Esophagus muscularis mucosa (tissue), 4 donors: ENCODE results near the gene IFNA7. TPM values are rescaled to one million over a fixed set of nuclear protein-coding genes. Genes with fewer than 3 reads are reported as not detected.
"Not testable (repeated sequence)": the region's sequence is repeated elsewhere in the genome, so short reads cannot be mapped to it uniquely, and the experiment has no call there.

ENCODE experiments used
- DNase-seq: peaks from one replicate; pipeline ENCODE4 v3.0.0-alpha.2; 2017; ENCODE audit errors: extremely low spot score
- H3K27ac ChIP-seq, 4 donors: fragments of 200-600 bp; sonication (generic); replicated peaks in 1 of 4; 1 replicate in 3 of 4; 2 replicates in 1 of 4; pipeline ENCODE4 v1.5.1; 2016 to 2019; ENCODE audit warnings: mild to moderate bottlenecking in 1 of 4
- H3K27me3 ChIP-seq, 4 donors: fragments of 200-600 bp; sonication (generic); one replicate each; pipeline versions ENCODE4 v1.5.1 to v1.6.0; 2016 to 2019
- H3K36me3 ChIP-seq, 4 donors: fragments of 200-600 bp; sonication (generic); one replicate each; pipeline ENCODE4 v1.5.1; 2016 to 2019
- H3K4me1 ChIP-seq, 4 donors: fragments of 200-600 bp; sonication (generic); one replicate each; pipeline ENCODE4 v1.5.1; 2016 to 2019
- H3K4me3 ChIP-seq, 4 donors: fragments of 200-600 bp; sonication (generic); 1 replicate in 2 of 4; 2 replicates in 2 of 4; pipeline ENCODE4 v1.5.1; 2016 to 2019; ENCODE audit warnings: mild to moderate bottlenecking in 4 of 4, moderate library complexity in 1 of 4
- H3K9me3 ChIP-seq, 4 donors: fragments of 200-600 bp; sonication (generic); 1 replicate in 3 of 4; 2 replicates in 1 of 4; pipeline ENCODE4 v1.5.1; 2016 to 2019
- EP300 ChIP-seq: sonication (generic); formaldehyde crosslinking; IDR thresholded peaks from one replicate; pipeline ENCODE4 v1.6.1; 2017; ENCODE audit warnings: antibody characterized with exemption
- POLR2A ChIP-seq: fragments of 450-650 bp; IDR thresholded peaks from one replicate; pipeline ENCODE4 v1.6.1; 2017; ENCODE audit warnings: antibody characterized with exemption, moderate library complexity, mild to moderate bottlenecking, low read depth
- POLR2AphosphoS5 ChIP-seq, 2 donors: sonication (generic); formaldehyde crosslinking; IDR thresholded peaks; one replicate each; pipeline ENCODE4 v1.6.1; 2017; ENCODE audit warnings: antibody characterized with exemption in 2 of 2
- WGBS: methylation state at CpG from one replicate; pipeline ENCODE4 v1.1.5; 2018; 5-methylcytosine and 5-hydroxymethylcytosine counted together
- intact Hi-C: fragments of 100-400 bp; cut with DNase I; formaldehyde crosslinking; loops from one replicate; pipeline ENCODE4 v1.15.1; 2023
- total RNA-seq, 4 donors: library from RNA; depleted of rRNA; stranded (reverse); fragments of >200 nt; gene quantifications; one replicate each; pipeline versions ENCODE4 v1.1.0 to v1.2.1, GENCODE V29; 2016
- TF ChIP-seq, protein P1 (sequence below), 3 experiments: fragments of 200-600 bp in 2 of 3; fragments of 450-650 bp in 1 of 3; sonication (generic) in 2 of 3; IDR thresholded peaks; one replicate each; pipeline ENCODE4 v1.5.1; 2017 to 2019; ENCODE audit warnings: antibody characterized with exemption in 3 of 3, mild to moderate bottlenecking in 2 of 3, moderate library complexity in 1 of 3

The IFNA7 gene
- total RNA-seq, 4 donors from 2014 or later = not detected

DNA sequence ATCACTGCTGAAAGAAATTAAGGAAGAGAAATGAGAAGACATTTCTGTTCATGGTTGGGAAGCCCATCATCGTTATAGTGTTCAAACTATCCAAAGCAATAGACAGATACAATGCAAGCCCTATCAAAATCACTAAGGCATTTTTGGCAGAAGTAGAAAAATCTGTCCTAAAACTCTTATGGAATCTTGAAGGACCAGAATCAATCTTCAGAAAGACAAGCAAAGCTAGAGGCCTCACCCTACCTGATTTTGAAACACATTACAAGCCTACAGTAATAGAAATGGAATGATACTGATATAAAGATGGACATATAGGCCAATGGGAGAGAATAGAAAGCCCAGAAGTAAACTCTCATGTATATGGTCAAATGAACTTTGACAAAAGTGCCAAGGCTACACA is 30.7 kb downstream of the IFNA7 start:
- H3K27ac ChIP-seq = no peak overlapping the region
- intact Hi-C loops = no loop called here
- DNase-seq = no peak
- no peaks in the 10 kb centered on the region for H3K36me3 ChIP-seq
- TF ChIP-seq, protein P1, sequence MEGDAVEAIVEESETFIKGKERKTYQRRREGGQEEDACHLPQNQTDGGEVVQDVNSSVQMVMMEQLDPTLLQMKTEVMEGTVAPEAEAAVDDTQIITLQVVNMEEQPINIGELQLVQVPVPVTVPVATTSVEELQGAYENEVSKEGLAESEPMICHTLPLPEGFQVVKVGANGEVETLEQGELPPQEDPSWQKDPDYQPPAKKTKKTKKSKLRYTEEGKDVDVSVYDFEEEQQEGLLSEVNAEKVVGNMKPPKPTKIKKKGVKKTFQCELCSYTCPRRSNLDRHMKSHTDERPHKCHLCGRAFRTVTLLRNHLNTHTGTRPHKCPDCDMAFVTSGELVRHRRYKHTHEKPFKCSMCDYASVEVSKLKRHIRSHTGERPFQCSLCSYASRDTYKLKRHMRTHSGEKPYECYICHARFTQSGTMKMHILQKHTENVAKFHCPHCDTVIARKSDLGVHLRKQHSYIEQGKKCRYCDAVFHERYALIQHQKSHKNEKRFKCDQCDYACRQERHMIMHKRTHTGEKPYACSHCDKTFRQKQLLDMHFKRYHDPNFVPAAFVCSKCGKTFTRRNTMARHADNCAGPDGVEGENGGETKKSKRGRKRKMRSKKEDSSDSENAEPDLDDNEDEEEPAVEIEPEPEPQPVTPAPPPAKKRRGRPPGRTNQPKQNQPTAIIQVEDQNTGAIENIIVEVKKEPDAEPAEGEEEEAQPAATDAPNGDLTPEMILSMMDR (IDR thresholded peaks at IDR 0.05) = no peak
- TF ChIP-seq EP300 = no peak
- TF ChIP-seq POLR2AphosphoS5 (IDR thresholded peaks at IDR 0.05) = no peak
- no peak for TF ChIP-seq POLR2A
- H3K4me1 ChIP-seq = no peaks in the 10 kb centered on the region
- WGBS = 86% methylated on average over 1 of the region's 1 CpG
- H3K27me3 ChIP-seq = no peaks in the 10 kb centered on the region
- H3K9me3 ChIP-seq = no peaks in the 10 kb centered on the region
- no peak overlapping the region for H3K4me3 ChIP-seq

DNA sequence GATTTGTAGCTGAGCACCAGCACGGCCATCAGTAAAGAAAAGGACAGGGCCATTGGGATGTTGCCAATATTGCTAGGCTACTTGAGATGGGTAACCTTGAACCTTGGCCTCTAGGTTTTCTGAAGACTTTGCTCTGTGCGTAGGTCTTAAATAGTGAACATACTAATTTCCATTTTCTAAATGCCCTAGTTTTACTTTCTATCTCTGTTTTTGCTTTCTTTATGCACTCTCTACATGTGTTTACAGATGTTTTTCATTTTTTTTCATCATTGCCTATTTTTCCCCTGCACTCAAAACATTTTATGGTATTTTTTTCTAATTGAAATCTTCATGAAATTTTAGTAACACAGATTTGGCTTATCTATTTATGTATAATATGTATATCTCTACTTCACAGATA is 35.4 kb downstream of the IFNA7 start, which contains the start of gene IFNA21:
Gene IFNA21 (minus strand): TSS at position 101 of the 400 bp plus-strand sequence. CDS start 48 bp downstream, at position 53.
- 82% methylated on average over 2 of the region's 2 CpGs for WGBS
- intact Hi-C loops = not testable (repeated sequence)

GRCh38 chr9:21165516-21165915 is 36.5 kb downstream of the IFNA7 start:
- Histone ChIP-seq H3K4me1 (no peaks in the 10 kb centered on the region), H3K27me3 (no peaks in the 10 kb centered on the region), H3K27ac (no peak overlapping the region), H3K9me3 (peaks cover 0 to 3% (median 0%) of the 10 kb centered on the region in 4 donors), H3K4me3 (no peak overlapping the region), H3K36me3 (no peaks in the 10 kb centered on the region)
- intact Hi-C loops = no loop called here
- no peak for TF ChIP-seq EP300
- WGBS = 92% methylated on average over 1 of the region's 1 CpG
- DNase-seq = no peak

More for the DNA sequence above, 35.4 kb downstream of the IFNA7 start, which contains the start of gene IFNA21:
- not testable (repeated sequence) for H3K4me1 ChIP-seq, H3K27me3 ChIP-seq, DNase-seq, H3K9me3 ChIP-seq, H3K4me3 ChIP-seq, H3K27ac ChIP-seq, H3K36me3 ChIP-seq

- Histone ChIP-seq H3K9me3 (peaks cover 0 to 3% (median 0%) of the 10 kb centered on the region in 4 donors), H3K27me3 (no peaks in the 10 kb centered on the region), H3K27ac (no peak overlapping the region), H3K4me1 (no peaks in the 10 kb centered on the region), H3K4me3 (no peak overlapping the region), H3K36me3 (no peaks in the 10 kb centered on the region)
- intact Hi-C loops = no loop called here
- WGBS = 0% methylated on average over 1 of the region's 1 CpG
- TF ChIP-seq EP300 = no peak
- no peak for TF ChIP-seq POLR2AphosphoS5 (IDR thresholded peaks at IDR 0.05)
- TF ChIP-seq, protein P1 (IDR thresholded peaks at IDR 0.05) = no peak
- TF ChIP-seq POLR2A = no peak
- DNase-seq = no peak
Measured at GRCh38 chr9:21160178-21160577, 41.8 kb downstream of the IFNA7 start.

DNA sequence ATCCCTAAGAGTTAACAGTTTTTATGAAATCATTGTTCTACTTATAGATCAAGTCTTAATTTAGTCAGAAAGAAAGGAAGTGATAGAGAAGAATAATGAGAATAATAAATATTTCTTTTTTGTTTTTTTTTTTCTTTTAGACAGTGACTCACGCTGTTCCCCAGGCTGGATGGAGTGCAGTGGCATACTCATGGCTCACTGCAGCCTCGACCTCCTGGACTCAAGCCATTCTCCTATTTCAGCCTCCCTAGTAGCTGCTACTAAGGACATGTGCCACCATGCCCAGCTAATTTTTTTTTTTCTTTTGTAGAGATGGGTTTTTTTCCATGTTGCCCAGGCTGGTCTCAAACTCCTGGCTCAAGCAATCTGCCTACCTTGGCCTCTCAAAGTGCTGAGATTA is 46.5 kb downstream of the IFNA7 start:
- Histone ChIP-seq H3K36me3 (no peaks in the 10 kb centered on the region), H3K27ac (no peak overlapping the region), H3K4me3 (no peak overlapping the region), H3K4me1 (peaks cover 0 to 7% (median 4%) of the 10 kb centered on the region in 4 donors), H3K9me3 (no peaks in the 10 kb centered on the region), H3K27me3 (no peaks in the 10 kb centered on the region)
- TF ChIP-seq, protein P1 (IDR thresholded peaks at IDR 0.05) = no peak
- TF ChIP-seq POLR2AphosphoS5 (IDR thresholded peaks at IDR 0.05) (no peak), EP300 (no peak), POLR2A (no peak)
- no peak for DNase-seq
- WGBS = 68% methylated on average over 2 of the region's 2 CpGs
- intact Hi-C loops = no loop called here

- Histone ChIP-seq H3K4me1 (peaks cover 0 to 7% (median 4%) of the 10 kb centered on the region in 4 donors), H3K4me3 (no peak overlapping the region), H3K9me3 (no peaks in the 10 kb centered on the region), H3K36me3 (no peaks in the 10 kb centered on the region), H3K27me3 (no peaks in the 10 kb centered on the region), H3K27ac (no peak overlapping the region)
- TF ChIP-seq EP300 (no peak), POLR2AphosphoS5 (IDR thresholded peaks at IDR 0.05) (no peak), POLR2A (no peak)
- TF ChIP-seq, protein P1 (IDR thresholded peaks at IDR 0.05) = no peak
- intact Hi-C loops = no loop called here
- no peak for DNase-seq
- 21% methylated on average over 3 of the region's 3 CpGs for WGBS
Measured at GRCh38 chr9:21154018-21154608, 47.9 kb downstream of the IFNA7 start.
